Muscle layer of duodenum (tissue), 2 donors: Measurements from ENCODE around the gene KLRF2.

Experiments
- H3K27ac ChIP-seq: one replicate; pipeline ENCODE4 v1.7.0; 2013; ENCODE audit warnings: mild to moderate bottlenecking, low read length
- H3K27me3 ChIP-seq: one replicate; pipeline ENCODE4 v1.7.0; 2013; ENCODE audit warnings: low read depth, mild to moderate bottlenecking, control low read depth, low read length
- H3K36me3 ChIP-seq, 2 donors: one replicate each; pipeline ENCODE4 v1.7.0; 2013; ENCODE audit warnings: low read length in 2 of 2, control low read depth in 1 of 2, mild to moderate bottlenecking in 1 of 2; ENCODE audit not compliant: insufficient read depth in 2 of 2, control insufficient read depth in 1 of 2
- H3K4me1 ChIP-seq, 2 donors: one replicate each; pipeline ENCODE4 v1.7.0; 2013; ENCODE audit warnings: low read length in 2 of 2, mild to moderate bottlenecking in 2 of 2, control low read depth in 1 of 2, moderate library complexity in 1 of 2; ENCODE audit not compliant: insufficient read depth in 2 of 2, control insufficient read depth in 1 of 2
- H3K4me3 ChIP-seq, 2 donors: one replicate each; pipeline ENCODE4 v1.7.0; 2013; ENCODE audit warnings: low read length in 2 of 2, low read depth in 1 of 2, mild to moderate bottlenecking in 1 of 2
- H3K9me3 ChIP-seq, 2 donors: one replicate each; pipeline ENCODE4 v1.7.0; 2013; ENCODE audit warnings: low read length in 2 of 2, control low read depth in 1 of 2, mild to moderate bottlenecking in 1 of 2; ENCODE audit not compliant: control insufficient read depth in 1 of 2
- donor health status: healthy.

KLRF2 gene, protein sequence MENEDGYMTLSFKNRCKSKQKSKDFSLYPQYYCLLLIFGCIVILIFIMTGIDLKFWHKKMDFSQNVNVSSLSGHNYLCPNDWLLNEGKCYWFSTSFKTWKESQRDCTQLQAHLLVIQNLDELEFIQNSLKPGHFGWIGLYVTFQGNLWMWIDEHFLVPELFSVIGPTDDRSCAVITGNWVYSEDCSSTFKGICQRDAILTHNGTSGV

DNA sequence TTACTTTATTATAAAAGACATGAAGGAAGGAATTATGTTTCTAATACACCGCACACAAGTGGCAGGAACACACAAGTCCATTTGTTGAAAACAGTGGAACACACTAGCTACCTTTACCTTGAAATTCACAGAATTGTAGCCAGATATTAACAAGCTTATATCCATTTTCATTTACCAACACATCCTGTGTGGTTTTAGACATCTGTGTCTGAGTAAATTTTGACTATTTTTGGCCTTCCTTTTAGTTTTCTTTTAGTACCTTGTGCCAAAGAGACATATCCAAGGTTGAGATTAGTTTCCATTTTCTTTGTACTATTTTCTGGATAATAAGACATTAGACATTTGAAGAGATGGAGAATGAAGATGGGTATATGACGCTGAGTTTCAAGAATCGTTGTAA is at the start of gene KLRF2:
Gene KLRF2, plus strand, starts transcription at position 244 of the 400 bp plus-strand sequence. Its CDS starts 107 bp downstream, at position 351.
- Histone ChIP-seq H3K4me1 (no peaks in the 10 kb centered on the region), H3K27me3 (no peaks in the 10 kb centered on the region)

DNA sequence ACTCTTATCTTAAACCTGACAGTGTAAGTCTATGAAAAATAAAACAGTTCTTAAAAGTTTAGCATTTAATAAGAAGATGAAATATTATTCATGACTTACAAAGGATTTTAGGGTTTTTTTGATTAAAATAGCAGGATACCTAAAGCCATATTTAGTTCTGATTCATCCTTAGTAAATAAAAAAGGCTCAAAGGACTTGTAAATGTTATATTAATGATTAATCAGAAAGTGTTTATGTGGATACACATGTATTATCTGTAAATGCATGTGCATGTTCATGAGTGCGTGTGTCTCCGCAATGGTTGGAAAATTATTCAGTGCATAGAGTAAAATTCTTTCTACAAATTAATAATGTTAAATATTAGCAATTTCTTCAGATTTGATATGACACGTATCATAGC is 49.6 kb upstream of the KLRF2 start:
- Histone ChIP-seq H3K4me1 (no peaks in the 10 kb centered on the region), H3K27me3 (no peaks in the 10 kb centered on the region), H3K27ac (no peak overlapping the region), H3K4me3 (no peak overlapping the region), H3K36me3 (no peaks in the 10 kb centered on the region), H3K9me3 (no peaks in the 10 kb centered on the region)

More for the DNA sequence above, at the start of gene KLRF2:
- H3K27ac ChIP-seq, result no peak within 1 kb of the TSS
- no peak within 1 kb of the TSS for H3K4me3 ChIP-seq
- H3K9me3 ChIP-seq, result no peaks in the 10 kb centered on the region
- no peaks in the 10 kb centered on the region for H3K36me3 ChIP-seq

DNA sequence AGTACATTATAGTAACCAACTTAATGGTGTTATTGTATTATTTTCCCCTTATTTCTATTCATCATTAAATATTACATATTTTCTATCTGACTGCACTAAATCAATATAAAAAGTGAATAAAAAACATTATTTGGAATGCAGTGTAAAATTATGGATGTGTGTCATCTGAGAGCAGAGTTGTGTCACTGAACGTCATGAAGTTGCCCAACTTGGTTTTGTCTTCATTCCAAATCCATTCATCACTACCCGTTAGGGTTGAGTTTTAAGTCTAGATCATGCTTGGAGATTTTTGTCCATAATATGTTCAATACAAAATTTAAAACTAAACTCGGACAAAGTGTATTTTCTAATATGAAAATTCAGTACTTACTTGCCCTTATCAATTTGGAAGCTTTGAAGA is 37.9 kb upstream of the KLRF2 start:
- H3K36me3 ChIP-seq, result no peaks in the 10 kb centered on the region
- H3K27ac ChIP-seq, result no peak overlapping the region
- no peaks in the 10 kb centered on the region for H3K4me1 ChIP-seq
- peaks cover 0 to 2% of the 10 kb centered on the region in 2 donors for H3K9me3 ChIP-seq
- no peak overlapping the region for H3K4me3 ChIP-seq
- H3K27me3 ChIP-seq, result no peaks in the 10 kb centered on the region

DNA sequence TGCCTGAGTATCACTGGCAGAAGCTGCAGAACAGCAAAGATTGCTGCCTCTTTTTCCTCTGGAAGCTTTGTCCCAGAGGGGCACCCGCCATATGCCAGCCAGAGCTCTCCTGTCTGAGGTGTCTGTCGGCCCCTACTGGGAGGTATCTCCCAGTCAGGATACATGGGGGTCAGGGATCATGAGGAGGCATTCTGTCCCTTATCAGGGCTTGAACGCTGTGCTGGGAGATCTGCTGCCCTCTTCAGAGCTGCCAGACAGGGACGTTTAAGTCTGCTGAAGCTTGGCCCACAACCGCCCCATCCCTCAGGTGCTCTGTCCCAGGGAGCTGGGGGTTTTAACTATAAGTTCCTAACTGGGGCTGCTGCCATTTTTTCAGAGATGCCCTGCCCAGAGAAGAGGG is 32.4 kb upstream of the KLRF2 start:
- H3K4me1 ChIP-seq, result no peaks in the 10 kb centered on the region
- H3K36me3 ChIP-seq, result peaks cover 4 to 10% of the 10 kb centered on the region in 2 donors
- H3K27ac ChIP-seq, result no peak overlapping the region
- peaks cover 0 to 8% of the 10 kb centered on the region in 2 donors for H3K9me3 ChIP-seq
- H3K4me3 ChIP-seq, result no peak overlapping the region
- no peaks in the 10 kb centered on the region for H3K27me3 ChIP-seq

DNA sequence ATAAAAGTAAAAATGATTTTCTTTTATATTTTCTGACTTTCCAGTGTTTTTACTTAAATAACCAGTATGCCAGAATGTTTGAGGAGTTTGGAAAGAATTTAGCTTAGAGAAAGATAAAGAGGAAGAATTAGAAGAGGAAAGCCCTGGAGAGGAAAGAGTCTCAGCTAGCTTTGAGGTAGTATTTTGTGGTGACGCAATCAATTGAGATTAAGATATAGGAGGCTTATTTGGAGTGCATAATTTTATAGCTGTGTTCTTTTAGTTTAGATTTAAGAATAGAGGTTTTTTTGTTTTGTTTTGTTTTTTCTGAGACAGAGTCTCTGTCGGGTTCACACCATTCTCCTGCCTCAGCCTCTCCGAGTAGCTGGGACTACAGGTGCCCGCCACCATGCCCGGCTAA is 30.2 kb upstream of the KLRF2 start:
- H3K27me3 ChIP-seq, result no peaks in the 10 kb centered on the region

DNA sequence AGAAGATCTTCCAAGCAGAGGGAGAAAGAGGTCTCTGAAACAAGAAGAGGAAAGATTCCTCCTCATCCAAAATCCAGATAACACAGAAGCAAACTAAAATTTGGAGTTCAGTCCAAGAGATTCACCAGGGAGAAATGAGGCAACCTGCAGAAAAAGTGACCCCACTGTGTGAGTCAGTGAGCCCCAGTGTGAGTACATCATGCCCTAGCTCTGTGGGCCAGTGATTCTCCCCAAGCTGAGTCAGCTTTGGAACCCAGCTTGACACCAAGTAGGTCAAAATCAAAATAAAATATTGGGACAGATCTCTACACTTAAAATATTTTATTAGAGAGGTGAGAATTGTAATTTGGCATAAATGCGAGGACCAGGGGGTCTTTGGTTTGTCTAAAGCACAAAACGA is 29.4 kb upstream of the KLRF2 start:
- Histone ChIP-seq H3K4me3 (no peak overlapping the region), H3K27ac (no peak overlapping the region), H3K27me3 (no peaks in the 10 kb centered on the region), H3K36me3 (peaks cover 4 to 10% of the 10 kb centered on the region in 2 donors), H3K9me3 (peaks cover 0 to 6% of the 10 kb centered on the region in 2 donors), H3K4me1 (no peaks in the 10 kb centered on the region)

More for the DNA sequence above, 30.2 kb upstream of the KLRF2 start:
- Histone ChIP-seq H3K4me1 (no peaks in the 10 kb centered on the region), H3K27ac (no peak overlapping the region), H3K36me3 (peaks cover 4 to 10% of the 10 kb centered on the region in 2 donors), H3K4me3 (no peak overlapping the region), H3K9me3 (peaks cover 0 to 8% of the 10 kb centered on the region in 2 donors)

DNA sequence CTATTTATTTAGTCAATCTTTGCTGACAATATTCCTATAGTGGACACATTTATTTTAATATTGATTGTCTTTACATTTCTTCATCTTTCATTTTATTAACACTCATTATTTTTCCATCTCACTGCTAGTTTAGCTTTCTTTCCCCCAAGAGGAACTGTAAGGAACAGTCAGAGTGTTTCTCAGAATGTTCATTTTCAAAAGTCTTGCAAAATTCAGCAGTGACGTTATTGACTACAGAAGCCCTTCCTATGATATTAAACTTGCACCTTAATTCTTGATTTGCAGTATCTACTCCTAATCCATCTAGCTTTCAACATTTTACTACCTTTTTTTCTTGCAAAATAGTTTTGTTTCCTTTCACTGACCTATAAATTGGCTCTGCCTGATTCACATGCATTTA is 25.1 kb upstream of the KLRF2 start:
- Histone ChIP-seq H3K27me3 (no peaks in the 10 kb centered on the region), H3K27ac (no peak overlapping the region), H3K36me3 (peaks cover 4 to 10% of the 10 kb centered on the region in 2 donors), H3K4me3 (no peak overlapping the region), H3K4me1 (no peaks in the 10 kb centered on the region), H3K9me3 (no peaks in the 10 kb centered on the region)

DNA sequence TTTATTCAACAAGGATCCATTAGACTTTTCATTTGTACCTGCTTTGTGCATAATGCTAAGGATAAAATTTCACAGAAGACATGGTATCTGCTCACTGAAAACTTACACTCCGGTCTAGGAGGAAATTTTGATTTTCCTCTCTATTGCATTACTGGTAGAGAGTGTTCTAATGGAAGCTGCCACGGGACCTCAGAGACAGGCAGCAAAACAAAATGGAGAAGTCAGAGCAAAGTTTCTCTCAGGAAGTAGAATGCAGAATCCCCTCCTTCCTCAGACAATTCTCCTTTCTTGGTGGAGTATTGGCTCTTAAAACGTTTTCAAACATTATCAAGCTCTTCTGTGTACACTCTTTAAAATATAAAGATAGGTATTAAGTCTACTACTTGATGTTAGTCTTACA is 24.4 kb upstream of the KLRF2 start:
- H3K27ac ChIP-seq, result no peak overlapping the region

DNA sequence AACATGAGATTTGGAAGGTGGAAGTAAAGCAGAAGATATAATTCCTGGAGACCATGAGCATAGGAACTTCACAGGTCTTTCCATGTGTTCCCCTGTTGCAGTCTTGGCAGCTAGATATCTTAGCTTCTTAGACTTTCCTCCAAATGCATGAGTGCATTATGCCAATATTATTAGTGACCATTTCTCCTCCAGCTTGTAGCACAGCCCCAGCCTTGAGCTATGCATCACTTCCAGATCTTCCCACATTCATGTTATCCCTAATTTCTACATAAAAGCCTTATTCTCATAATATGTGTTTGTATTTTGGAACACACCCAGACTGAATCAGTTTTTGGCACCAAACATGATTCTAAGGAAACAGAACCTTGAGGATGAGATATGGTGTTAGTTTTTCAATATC is 23.2 kb upstream of the KLRF2 start:
- peaks cover 3 to 6% of the 10 kb centered on the region in 2 donors for H3K36me3 ChIP-seq
- no peaks in the 10 kb centered on the region for H3K4me1 ChIP-seq
- H3K27me3 ChIP-seq, result no peaks in the 10 kb centered on the region
- H3K27ac ChIP-seq, result no peak overlapping the region
- no peaks in the 10 kb centered on the region for H3K9me3 ChIP-seq
- H3K4me3 ChIP-seq, result no peak overlapping the region

More for the DNA sequence above, 24.4 kb upstream of the KLRF2 start:
- Histone ChIP-seq H3K36me3 (peaks cover 4 to 7% of the 10 kb centered on the region in 2 donors), H3K4me1 (no peaks in the 10 kb centered on the region), H3K4me3 (no peak overlapping the region), H3K27me3 (no peaks in the 10 kb centered on the region), H3K9me3 (no peaks in the 10 kb centered on the region)

DNA sequence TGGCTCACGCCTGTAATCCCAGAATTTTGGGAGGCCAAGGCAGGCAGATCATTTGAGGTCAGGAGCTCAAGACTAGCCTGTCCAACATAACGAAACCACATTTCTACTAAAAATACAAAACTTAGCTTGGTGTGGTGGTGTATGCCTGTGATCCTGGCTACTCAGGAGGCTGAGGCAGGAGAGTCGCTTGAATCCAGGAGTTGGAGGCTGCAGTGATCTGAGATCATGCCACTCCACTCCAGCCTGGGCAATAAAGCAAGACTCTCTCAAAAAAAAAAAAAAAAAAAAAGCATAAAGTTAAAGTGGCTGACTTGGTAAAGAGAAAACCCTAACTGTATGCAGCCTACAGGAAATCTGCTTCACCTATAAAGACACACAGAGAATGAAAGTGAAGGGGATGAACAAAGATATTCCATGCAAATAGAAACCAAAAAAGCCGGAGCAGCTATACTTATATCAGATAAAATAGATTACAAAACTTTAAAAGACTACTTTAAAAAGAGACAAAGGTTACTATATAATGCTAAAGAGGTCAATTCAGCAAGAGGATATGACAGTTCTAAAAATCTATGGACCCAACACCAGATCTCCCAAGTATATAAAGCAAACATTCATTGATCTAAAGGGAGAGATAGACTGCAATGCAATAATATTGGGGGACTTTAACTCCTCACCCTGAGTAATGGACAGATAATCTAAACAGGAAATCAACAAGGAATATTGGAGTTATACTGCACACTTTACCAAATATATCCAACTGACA is 16.2 kb upstream of the KLRF2 start:
- H3K9me3 ChIP-seq, result no peaks in the 10 kb centered on the region
- no peaks in the 10 kb centered on the region for H3K36me3 ChIP-seq
- no peaks in the 10 kb centered on the region for H3K27me3 ChIP-seq
- H3K4me1 ChIP-seq, result no peaks in the 10 kb centered on the region
- peak overlapping the region; percentile 42 to 51 for H3K4me3 ChIP-seq
- peak overlapping the region; percentile 57 for H3K27ac ChIP-seq

DNA sequence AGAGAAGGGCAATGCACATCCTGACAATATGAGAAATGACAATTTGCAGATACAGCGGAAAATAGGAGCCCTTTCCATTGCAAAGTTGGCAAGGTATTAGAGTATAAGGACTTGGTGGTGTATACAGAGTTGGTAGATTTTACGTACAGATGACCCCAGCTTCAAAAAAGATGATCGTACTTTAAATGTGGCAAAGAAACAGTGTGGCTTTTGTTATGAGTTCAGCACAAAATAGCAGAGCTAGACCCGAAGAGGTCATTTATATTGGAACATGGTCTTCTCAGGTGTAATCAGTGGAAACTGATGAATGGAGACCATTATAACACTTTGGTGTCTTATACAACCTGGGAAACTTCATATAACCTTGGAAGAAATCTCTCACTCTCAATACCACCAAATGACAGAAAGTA is 14.4 kb upstream of the KLRF2 start:
- H3K36me3 ChIP-seq, result no peaks in the 10 kb centered on the region
- no peaks in the 10 kb centered on the region for H3K4me1 ChIP-seq
- no peaks in the 10 kb centered on the region for H3K27me3 ChIP-seq
- peak overlapping the region; percentile 78 for H3K27ac ChIP-seq
- H3K4me3 ChIP-seq, result peak overlapping the region; percentile 36 to 61
- H3K9me3 ChIP-seq, result no peaks in the 10 kb centered on the region
